Stimulated activated effector memory CD8-positive, alpha-beta T cell treated with anti-CD3 and anti-CD28 coated beads, Interleukin-12 subunit alpha, Interleukin-12 subunit beta, amount 100 ng/mL, for 72 hours (primary cell): ENCODE data around the gene IL17RD.

Experiments used
- ATAC-seq: fragments of 150-1000 bp; cut with Tn5 transposase; 2 replicates; pipeline ENCODE4 v1.10.0; 2021
- DNase-seq, 2 donors: peaks; one replicate each; pipeline ENCODE4 v3.0.0; 2021 to 2022; ENCODE audit warnings: low spot score in 2 of 2
- H3K27ac Mint-ChIP-seq: one replicate; pipeline ENCODE4 v1.8.0; 2022; ENCODE audit warnings: mild to moderate bottlenecking, mixed read lengths
- H3K36me3 Mint-ChIP-seq: one replicate; pipeline ENCODE4 v1.8.0; 2022; ENCODE audit warnings: mild to moderate bottlenecking, mixed read lengths
- H3K4me1 Mint-ChIP-seq: one replicate; pipeline ENCODE4 v1.8.0; 2022; ENCODE audit warnings: mixed read lengths
- H3K4me3 Mint-ChIP-seq: one replicate; pipeline ENCODE4 v1.8.0; 2022; ENCODE audit warnings: mild to moderate bottlenecking, mixed read lengths
- H3K9me3 Mint-ChIP-seq: one replicate; pipeline ENCODE4 v1.8.0; 2022; ENCODE audit warnings: mixed read lengths

The IL17RD gene

DNA sequence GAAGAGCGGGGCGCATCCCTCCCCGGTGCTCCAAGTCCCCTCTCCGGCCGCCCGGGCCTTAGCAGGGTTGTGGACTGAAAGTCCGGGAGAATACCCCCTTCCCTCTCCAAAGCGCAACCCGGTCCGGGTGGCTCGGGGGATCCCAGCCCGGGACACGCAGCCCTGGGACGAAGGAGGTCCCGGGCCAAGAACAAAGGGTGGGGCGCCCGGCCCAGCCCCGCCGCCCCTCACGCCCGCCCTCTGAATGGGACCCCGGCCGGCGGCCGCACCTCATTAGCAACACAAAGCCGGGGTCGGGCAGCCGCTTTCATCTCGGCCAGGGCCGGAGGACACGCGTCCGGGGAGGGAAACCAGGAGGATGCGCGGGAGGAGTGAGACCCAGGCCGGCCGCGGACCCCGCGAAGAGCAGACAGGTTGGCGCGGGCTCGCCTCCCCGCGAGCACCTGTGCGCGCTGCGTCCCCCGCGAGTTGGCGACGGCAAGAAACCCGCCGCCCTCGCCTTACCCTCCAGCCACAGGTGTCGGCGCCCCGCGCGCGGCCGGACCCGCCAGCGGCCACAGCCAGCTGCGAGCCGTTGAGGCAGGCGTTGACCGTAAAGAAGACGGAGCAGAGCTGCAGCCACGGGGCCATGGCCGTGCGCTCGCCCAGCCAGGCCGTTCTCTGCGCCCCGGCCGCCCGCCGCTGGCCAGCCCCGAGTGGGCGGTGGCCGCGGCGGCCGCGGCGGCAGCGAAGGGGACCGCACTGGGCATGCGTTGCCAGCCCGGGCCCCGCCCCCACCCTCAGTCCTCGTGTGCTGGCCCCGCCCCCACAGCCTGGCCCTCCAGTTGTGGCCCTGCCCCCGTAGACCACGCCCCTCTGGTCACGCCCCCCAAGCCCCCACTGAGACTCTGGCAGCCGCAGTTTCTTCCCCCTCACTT lies at the start of gene IL17RD:
TSS of gene IL17RD (minus strand) at position 697 of the 917 bp plus-strand sequence. CDS start at position 630, 67 bp downstream.
- peaks cover 12% of the 10 kb centered on the region for H3K4me1 Mint-ChIP-seq
- peaks cover 6% of the 10 kb centered on the region for H3K36me3 Mint-ChIP-seq
- ATAC-seq (peak; percentile 64), DNase-seq (peak; percentile 37 to 76)
- H3K4me3 Mint-ChIP-seq, result peak within 1 kb of the TSS; percentile 80
- H3K9me3 Mint-ChIP-seq, result no peaks in the 10 kb centered on the region
- H3K27ac Mint-ChIP-seq, result no peak within 1 kb of the TSS

GRCh38 chr3:57206423-57206822 lies 41.3 kb upstream of the IL17RD start:
- H3K4me1 Mint-ChIP-seq, result no peaks in the 10 kb centered on the region
- no peak overlapping the region for H3K27ac Mint-ChIP-seq
- DNase-seq (no peak), ATAC-seq (no peak)
- no peak overlapping the region for H3K4me3 Mint-ChIP-seq
- H3K9me3 Mint-ChIP-seq, result no peaks in the 10 kb centered on the region
- H3K36me3 Mint-ChIP-seq, result no peaks in the 10 kb centered on the region

DNA sequence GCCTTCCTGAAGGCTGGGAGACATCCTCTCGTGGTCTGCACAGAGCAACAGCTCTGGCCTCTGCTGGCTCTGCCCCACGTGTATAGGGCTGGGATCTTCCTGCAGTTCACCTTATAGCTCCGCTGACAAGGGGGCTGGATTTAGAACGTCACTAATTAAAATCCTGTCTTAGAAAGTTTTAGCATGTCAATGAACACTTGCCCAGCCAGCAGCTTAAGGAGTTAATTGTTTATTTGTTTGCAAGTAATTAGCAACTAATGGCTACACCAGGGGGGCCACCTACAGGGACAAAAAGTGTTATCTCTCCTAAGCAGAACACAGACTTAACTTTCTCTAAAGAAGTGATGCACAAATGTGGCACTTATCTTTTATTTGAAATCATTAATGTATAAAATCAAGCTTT lies 34.7 kb upstream of the IL17RD start, which contains the start of gene HESX1:
TSS of gene HESX1 (minus strand) at position 84 of the 403 bp plus-strand sequence. CDS start at position 24, 60 bp downstream.
- H3K27ac Mint-ChIP-seq, result no peak within 1 kb of the TSS
- no peaks in the 10 kb centered on the region for H3K9me3 Mint-ChIP-seq
- H3K4me3 Mint-ChIP-seq, result no peak within 1 kb of the TSS
- H3K36me3 Mint-ChIP-seq, result peaks cover 6% of the 10 kb centered on the region
- ATAC-seq (no peak), DNase-seq (no peak)
- H3K4me1 Mint-ChIP-seq, result no peaks in the 10 kb centered on the region

GRCh38 chr3:57194641-57195040 lies 29.5 kb upstream of the IL17RD start:
- no peak for ATAC-seq
- Mint-ChIP-seq H3K27ac (no peak overlapping the region), H3K4me3 (no peak overlapping the region), H3K9me3 (no peaks in the 10 kb centered on the region), H3K4me1 (no peaks in the 10 kb centered on the region), H3K36me3 (peaks cover 6% of the 10 kb centered on the region)
- no peak for DNase-seq

GRCh38 chr3:57192028-57192427 lies 26.9 kb upstream of the IL17RD start:
- no peak overlapping the region for H3K27ac Mint-ChIP-seq
- no peaks in the 10 kb centered on the region for H3K4me1 Mint-ChIP-seq
- no peak overlapping the region for H3K4me3 Mint-ChIP-seq
- H3K9me3 Mint-ChIP-seq, result no peaks in the 10 kb centered on the region
- DNase-seq, result no peak
- no peak for ATAC-seq
- H3K36me3 Mint-ChIP-seq, result peaks cover 5% of the 10 kb centered on the region

GRCh38 chr3:57184526-57184925 lies 19.4 kb upstream of the IL17RD start:
- DNase-seq, result no peak
- Mint-ChIP-seq H3K4me1 (no peaks in the 10 kb centered on the region), H3K4me3 (no peak overlapping the region)

DNA sequence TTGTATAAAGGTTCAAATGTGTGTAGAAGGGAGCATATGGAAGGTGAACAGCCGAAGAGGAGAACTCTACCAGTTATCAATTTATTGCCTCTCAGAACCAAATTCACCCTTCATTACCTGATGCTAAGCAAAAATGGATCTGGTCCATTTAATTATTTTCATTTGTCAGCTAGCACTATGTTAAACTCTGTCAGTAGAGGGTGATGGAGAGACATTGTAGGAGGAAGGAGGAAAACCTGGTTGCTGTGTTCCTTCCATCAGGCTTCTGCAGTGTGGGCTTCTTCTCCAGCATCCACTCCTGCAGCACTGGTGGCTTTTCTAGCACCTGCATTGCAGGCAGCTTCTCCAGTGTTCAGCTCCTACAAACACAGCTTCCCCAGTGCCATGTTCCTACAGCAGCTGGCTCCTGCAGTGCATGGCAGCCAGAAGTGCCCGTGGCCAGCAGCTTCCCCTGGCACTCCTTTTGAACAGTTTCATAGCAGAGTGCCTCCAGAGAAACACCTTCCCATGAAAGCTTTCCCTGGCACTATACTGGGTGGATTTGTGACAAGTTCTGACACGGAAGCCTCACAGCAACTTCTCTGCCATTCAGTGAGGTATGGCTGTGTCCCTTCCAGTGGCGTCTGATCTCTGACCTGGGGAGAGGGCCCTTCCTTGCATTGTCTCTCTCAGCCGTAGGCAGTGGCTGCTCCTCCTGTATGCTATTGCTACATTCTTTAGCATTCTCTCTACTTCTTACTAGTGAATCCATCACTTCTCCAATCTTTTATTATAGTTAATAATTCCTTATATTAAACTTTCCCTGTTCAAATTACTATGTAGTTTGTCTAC lies 14.6 kb upstream of the IL17RD start:
- Mint-ChIP-seq H3K4me3 (no peak overlapping the region), H3K27ac (no peak overlapping the region), H3K4me1 (no peaks in the 10 kb centered on the region), H3K9me3 (no peaks in the 10 kb centered on the region), H3K36me3 (no peaks in the 10 kb centered on the region)
- ATAC-seq (no peak), DNase-seq (no peak)

More at GRCh38 chr3:57184526-57184925, 19.4 kb upstream of the IL17RD start:
- Mint-ChIP-seq H3K36me3 (no peaks in the 10 kb centered on the region), H3K27ac (no peak overlapping the region), H3K9me3 (no peaks in the 10 kb centered on the region)
- no peak for ATAC-seq

- H3K36me3 Mint-ChIP-seq, result no peaks in the 10 kb centered on the region
- no peaks in the 10 kb centered on the region for H3K4me1 Mint-ChIP-seq
- H3K9me3 Mint-ChIP-seq, result no peaks in the 10 kb centered on the region
- ATAC-seq (no peak), DNase-seq (no peak)
- H3K4me3 Mint-ChIP-seq, result no peak overlapping the region
- H3K27ac Mint-ChIP-seq, result no peak overlapping the region
These were observed 10.9 kb upstream of the IL17RD start for GRCh38 chr3:57176045-57176444.

- Mint-ChIP-seq H3K9me3 (no peaks in the 10 kb centered on the region), H3K36me3 (peaks cover 2% of the 10 kb centered on the region), H3K4me1 (peaks cover 6% of the 10 kb centered on the region), H3K4me3 (no peak overlapping the region), H3K27ac (no peak overlapping the region)
- ATAC-seq (no peak), DNase-seq (no peak)
These were observed 8.5 kb upstream of the IL17RD start for GRCh38 chr3:57173687-57174086.

GRCh38 chr3:57170946-57171345 lies 5.8 kb upstream of the IL17RD start:
- H3K4me3 Mint-ChIP-seq, result no peak overlapping the region
- peaks cover 6% of the 10 kb centered on the region for H3K4me1 Mint-ChIP-seq
- H3K27ac Mint-ChIP-seq, result no peak overlapping the region
- DNase-seq (no peak), ATAC-seq (no peak)
- peaks cover 6% of the 10 kb centered on the region for H3K36me3 Mint-ChIP-seq
- H3K9me3 Mint-ChIP-seq, result no peaks in the 10 kb centered on the region

GRCh38 chr3:57169872-57170623 lies 4.9 kb upstream of the IL17RD start:
- DNase-seq, result peak; percentile 58 to 79
- Mint-ChIP-seq H3K9me3 (no peaks in the 10 kb centered on the region), H3K36me3 (peaks cover 6% of the 10 kb centered on the region), H3K4me1 (peaks cover 6% of the 10 kb centered on the region), H3K27ac (no peak overlapping the region), H3K4me3 (peak overlapping the region; percentile 55)
- peak; percentile 83 for ATAC-seq

DNA sequence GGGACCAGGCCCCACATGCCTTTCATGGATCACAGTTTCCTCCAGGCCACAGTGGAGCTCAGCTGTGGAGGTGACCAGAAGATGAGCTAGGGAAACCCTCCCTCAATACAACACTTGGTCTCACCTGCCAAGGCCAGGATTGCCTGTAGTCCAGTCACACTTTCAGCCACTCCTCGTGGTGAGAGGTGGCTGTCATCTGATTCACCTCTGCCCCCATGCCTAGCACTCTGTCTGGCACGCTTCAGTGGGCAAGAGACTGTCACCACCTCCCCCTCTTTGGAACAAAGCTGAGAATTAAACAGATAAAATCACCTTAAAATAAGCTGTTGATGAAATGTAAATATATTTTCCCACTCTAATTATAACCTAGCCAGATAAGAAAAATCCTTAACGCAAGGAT lies 4.0 kb upstream of the IL17RD start:
- H3K4me3 Mint-ChIP-seq, result peak overlapping the region; percentile 55

GRCh38 chr3:57168151-57168550 lies 3.0 kb upstream of the IL17RD start:
- H3K27ac Mint-ChIP-seq, result no peak overlapping the region
- no peaks in the 10 kb centered on the region for H3K9me3 Mint-ChIP-seq
- peaks cover 6% of the 10 kb centered on the region for H3K36me3 Mint-ChIP-seq
- DNase-seq, result no peak
- peaks cover 14% of the 10 kb centered on the region for H3K4me1 Mint-ChIP-seq
- ATAC-seq, result no peak
- no peak overlapping the region for H3K4me3 Mint-ChIP-seq

More for the DNA sequence above, 4.0 kb upstream of the IL17RD start:
- no peaks in the 10 kb centered on the region for H3K9me3 Mint-ChIP-seq
- H3K36me3 Mint-ChIP-seq, result peaks cover 6% of the 10 kb centered on the region
- DNase-seq (no peak), ATAC-seq (no peak)
- H3K27ac Mint-ChIP-seq, result no peak overlapping the region
- H3K4me1 Mint-ChIP-seq, result peaks cover 10% of the 10 kb centered on the region

DNA sequence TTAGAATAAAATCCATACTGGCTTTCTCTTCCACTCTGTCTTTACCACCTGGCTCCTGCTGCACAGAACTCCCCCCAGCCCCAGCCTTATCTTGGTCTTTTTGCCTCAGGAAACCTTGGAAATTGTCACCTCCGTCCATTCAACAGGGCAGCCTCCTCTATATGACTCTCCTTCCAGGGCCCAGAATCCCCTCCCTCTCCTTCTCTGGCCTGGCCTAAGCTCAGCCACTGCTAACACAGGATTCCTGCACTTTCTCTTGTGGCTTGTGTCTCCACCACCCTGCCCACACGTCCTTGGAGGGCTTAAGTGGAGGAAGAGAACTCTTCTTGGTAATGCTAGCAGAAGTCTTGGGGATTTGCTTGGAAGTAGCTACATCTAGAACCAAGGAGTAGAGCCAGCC lies 1.5 kb upstream of the IL17RD start:
- Mint-ChIP-seq H3K4me1 (peaks cover 18% of the 10 kb centered on the region), H3K27ac (no peak overlapping the region), H3K4me3 (no peak overlapping the region), H3K9me3 (no peaks in the 10 kb centered on the region), H3K36me3 (peaks cover 6% of the 10 kb centered on the region)
- no peak for DNase-seq
- ATAC-seq, result no peak

DNA sequence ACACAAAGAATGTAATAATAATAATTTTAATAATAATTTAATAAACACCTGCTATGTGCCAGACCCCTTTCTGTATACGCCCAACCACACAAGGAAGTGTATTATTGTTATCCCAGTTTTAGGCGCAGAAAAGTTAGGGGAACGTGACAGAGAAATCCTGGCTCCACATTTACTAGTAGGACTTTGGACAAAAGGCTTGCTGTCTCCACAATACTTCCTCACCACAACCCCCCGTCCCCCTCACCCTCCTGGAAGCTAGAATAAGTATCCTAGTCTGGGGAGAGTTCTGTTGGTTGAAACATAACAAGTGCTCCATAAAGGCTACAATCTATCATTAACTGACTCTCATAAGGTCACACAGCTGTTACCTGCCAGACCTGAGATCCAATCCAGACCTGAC lies 488 bp upstream of the IL17RD start:
- Mint-ChIP-seq H3K36me3 (peaks cover 6% of the 10 kb centered on the region), H3K9me3 (no peaks in the 10 kb centered on the region), H3K4me3 (peak overlapping the region; percentile 80), H3K4me1 (peaks cover 18% of the 10 kb centered on the region), H3K27ac (no peak overlapping the region)
- DNase-seq (no peak), ATAC-seq (no peak)
